Umbilical cord (tissue), 2 donors: Measurements from ENCODE around the gene LAMA1. TPM values are rescaled to one million over a fixed set of nuclear protein-coding genes. Genes with fewer than 3 reads are reported as not detected.

ENCODE experiments used
- DNase-seq: peaks from one replicate; pipeline ENCODE4 v3.0.0-alpha.2; 2015; ENCODE audit warnings: low spot score
- total RNA-seq: library from RNA; depleted of rRNA; stranded (reverse); fragments of >200 nt; gene quantifications from one replicate; pipeline ENCODE4 v1.2.3, GENCODE V29; 2014; ENCODE audit warnings: low replicate concordance; ENCODE audit not compliant: insufficient read depth

Gene LAMA1
- total RNA-seq, 1 donor from 2014 or later: 8.4 TPM

- DNase-seq: no peak
Measured at GRCh38 chr18:6994771-6995430, 122.7 kb downstream of the LAMA1 start.

DNA sequence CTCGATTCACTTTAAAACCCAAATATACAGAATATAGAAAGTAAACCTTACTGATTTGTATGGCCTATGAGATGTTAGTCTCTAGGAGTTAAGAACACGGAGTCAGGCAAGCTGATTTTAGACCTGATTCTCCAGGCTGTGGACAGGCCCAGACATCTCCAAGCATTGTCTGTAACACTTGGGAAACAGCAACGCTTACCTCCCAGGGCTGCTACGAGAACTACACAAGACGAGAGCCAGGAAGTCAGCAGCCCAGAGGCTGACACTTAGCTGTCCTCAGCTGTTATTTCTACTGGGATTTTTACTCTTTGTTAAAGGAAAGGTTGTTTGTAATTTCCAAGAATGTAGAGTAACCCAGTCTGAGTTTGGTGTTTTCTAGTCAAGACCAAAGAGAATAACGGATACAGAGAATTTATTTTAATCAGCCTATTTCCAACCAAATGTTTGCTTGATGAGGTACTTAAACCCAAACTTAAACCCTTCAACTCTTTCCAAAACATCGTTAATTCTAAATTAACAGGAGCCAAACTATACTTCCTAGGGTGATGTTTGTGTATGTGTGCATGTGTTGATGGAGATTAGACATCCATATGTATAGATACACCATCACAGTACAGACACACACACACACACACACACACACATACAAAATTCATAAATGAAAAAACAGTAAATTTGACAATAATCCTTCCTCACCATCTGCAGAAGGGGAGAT lies 123.4 kb downstream of the LAMA1 start:
- DNase-seq: peak; percentile 24

DNA sequence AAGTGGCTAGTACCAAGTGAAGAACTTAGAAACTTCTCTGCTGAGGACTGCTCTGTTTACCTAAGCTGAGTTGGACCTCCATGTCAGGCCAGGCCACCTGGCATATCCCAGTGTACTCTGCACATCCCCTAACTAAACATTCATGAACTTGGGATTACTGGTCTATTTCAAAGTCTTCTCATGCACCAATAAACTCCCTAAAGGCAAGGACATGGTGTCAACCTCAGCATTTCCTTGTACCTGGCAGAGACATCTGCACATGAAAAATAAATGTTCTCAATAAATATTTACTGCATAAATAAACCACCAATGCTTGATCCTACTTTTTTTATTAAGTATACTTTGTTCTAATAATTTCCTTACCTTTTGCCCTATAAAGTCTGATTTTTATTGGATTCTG lies 124.8 kb downstream of the LAMA1 start:
- DNase-seq: no peak

GRCh38 chr18:6983366-6983765 lies 134.2 kb downstream of the LAMA1 start:
- DNase-seq: no peak

DNA sequence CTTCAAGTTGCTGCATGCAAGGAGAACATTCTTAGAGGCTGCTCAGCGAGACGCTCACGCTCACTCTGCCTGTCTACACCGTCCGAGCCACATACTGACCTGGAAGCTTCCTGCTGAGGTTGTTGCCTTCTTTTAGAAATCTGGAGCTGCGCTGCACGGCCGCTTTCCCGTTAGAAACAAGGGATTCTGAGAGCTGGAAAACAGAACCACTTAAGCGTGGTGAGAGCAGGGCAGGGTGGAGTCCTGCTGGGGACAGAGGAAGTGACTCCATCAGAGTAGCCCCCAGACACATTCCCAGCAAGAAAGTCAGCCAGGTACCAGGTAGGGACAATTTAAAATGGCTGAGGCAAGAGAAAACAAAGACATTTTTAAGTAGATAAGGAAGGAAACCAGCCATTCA lies 135.2 kb downstream of the LAMA1 start:
- no peak for DNase-seq

DNA sequence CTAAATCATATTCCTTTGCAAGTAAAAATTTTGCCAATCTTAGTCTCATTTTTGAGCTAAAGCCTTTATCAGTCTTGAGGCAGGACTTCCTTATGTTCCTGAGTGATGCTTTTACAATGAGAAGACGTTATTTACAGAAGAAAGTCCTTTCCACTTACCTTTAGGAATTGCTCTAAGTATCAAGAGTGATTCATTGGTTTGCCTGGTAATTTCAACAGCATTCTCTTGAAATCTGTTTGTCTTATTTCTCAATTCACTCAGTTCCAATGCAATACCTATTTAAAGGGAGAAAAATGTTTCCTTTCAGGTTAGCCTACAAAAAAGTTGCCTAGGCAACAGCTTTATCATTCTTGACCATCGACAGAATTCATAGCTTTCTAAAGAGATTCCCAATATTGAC lies 137.2 kb downstream of the LAMA1 start:
- no peak for DNase-seq

DNA sequence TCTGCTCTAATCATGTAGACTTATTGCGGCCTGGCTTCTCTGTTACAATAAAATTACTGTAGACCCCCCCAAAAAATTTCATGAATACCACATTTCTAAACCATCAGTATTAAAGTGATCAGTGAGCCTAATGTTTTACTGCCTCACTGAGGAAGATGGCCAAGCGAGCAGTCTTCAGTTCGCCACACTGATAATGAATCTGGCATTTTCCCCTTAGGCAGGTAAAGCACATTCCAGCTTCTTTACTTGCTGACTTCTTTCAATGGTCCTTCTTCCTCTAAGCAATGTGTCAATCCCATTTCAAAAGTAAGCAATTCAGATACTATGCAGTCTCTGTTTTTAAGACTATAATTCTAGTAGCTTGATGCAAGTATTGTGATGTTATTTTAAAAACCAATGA lies 137.6 kb downstream of the LAMA1 start:
- DNase-seq: no peak

GRCh38 chr18:6976935-6977334 lies 140.7 kb downstream of the LAMA1 start:
- no peak for DNase-seq

DNA sequence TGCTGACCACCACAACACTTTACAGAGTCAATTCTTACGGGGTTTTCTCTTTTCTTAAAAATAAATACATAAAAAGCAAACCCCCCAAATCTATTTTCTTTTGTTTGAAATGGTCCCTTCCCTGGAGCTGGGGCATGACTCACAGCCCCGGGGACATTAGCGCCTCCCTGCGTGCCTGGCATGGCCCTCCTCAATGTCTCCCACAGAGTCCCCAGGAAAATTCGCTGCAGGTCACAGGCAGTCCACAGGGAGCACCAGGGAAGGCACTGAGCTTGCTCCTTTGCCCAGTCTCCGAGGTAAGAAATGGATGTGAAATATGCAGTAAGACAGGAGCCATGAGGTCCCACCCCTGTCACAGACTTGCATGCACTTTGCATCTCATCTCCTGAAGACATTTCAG lies 142.5 kb downstream of the LAMA1 start:
- no peak for DNase-seq

DNA sequence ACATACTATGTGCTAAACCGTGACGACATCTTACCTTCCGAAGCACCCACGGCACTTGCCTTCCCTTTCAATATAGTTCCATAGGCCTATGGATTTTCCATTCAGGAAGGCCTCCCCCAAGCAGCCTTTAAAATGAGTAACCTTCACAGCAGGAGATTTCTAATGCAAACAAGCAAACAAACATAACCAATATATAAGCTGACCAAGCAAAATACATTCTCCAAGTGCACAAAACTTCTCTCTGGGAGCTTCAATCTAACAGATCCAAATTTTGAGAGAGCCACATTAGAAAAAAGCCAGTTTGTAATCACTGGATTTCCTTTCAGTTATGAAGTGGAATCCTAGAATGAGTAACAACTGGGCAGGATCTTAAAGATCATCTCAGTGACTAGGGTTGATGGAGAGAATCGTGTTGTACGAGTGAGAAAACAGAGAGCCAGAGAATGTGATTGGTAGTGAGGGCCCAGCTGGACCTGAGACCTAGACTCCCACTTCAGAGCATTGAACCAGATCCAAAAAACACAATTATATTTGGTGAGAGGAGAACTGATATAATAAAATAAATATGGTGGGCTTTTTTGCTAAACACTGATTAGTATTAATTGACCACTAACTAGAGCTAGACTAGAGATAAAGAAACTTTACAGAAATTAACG lies 145.6 kb downstream of the LAMA1 start:
- no peak for DNase-seq

GRCh38 chr18:6963452-6964097 lies 154.0 kb downstream of the LAMA1 start:
- no peak for DNase-seq

- DNase-seq: no peak
Measured at GRCh38 chr18:6962571-6963451, 154.8 kb downstream of the LAMA1 start.

DNA sequence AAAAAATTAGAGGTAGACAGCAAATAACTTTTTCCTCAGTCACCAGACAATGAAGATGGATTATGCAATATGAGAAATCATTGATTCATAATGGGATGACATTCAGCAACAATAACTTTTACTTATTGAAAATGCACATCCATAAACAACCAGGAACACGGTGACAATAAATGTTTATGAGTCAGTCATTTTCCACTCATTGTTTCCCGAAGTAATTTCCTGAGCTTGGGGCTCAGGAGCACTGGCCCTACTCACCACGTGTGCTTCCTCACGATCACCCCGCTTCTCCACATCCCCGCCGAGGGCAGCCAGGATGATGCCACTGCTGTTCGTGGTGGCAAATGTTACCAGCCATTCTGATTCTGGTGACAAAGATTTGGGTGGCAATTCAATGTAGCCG lies 156.3 kb downstream of the LAMA1 start:
- no peak for DNase-seq

DNA sequence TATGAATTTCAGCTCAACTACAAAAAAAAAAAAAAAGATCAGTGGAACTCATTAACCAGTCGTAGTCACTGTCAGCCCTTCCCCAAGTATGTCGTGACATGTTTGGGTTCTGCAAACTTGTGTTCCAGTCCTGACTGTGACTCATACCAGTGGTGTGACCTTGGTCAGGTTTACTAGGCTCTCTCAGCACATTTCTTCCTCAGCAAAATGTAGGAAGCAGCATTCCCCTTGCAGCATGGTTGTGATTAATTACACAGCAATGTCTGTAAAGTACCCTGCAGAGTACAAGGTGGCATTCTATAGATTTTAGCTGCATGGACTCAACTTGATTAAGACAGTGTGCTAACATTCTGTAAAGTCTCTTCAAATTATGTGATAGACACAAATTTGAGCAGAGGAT lies 156.9 kb downstream of the LAMA1 start:
- DNase-seq: no peak

GRCh38 chr18:6960124-6960523 lies 157.5 kb downstream of the LAMA1 start:
- DNase-seq: no peak

DNA sequence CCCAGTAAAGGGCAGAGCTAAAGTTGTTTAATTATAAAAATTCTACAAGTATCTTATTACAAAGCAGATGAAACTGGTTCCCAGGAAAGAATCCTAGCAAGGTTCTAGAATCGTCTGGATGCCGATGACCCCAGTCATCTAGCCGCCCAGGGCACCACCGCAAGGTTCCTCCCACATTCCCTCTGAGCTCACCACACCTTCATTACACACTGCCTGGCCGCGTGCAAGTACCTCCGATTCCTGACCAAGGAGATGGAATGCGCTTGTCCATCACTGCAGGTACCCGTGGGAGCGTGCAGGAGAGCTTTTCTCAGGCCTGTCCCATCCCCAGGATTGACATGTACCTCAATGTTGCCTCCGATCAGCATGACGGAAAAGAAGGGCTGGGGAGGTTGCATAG lies 158.5 kb downstream of the LAMA1 start:
- DNase-seq: no peak

DNA sequence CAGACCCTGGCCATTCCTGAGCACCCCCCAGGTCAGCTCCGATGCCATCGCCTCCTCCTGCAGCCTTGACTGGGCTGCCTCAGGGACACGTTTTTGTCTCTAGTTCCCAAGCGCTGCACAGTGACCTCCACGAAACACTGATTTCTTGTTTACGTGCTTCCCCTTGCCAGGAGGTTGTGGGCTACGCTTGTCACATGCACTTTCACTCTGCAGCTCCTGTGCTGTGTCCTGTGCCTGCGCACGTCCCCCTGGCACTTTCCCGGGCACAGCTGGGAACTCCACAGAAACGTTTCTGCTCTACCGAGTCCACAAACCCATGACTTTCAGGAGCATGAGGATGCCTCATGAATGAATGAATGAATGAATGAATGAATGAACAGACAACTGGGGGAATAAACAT lies 160.6 kb downstream of the LAMA1 start:
- no peak for DNase-seq

GRCh38 chr18:6956495-6956894 lies 161.1 kb downstream of the LAMA1 start:
- DNase-seq: no peak

GRCh38 chr18:6955304-6955703 lies 162.3 kb downstream of the LAMA1 start:
- DNase-seq: no peak

- no peak for DNase-seq
Measured at GRCh38 chr18:6954501-6954900, 163.1 kb downstream of the LAMA1 start.

DNA sequence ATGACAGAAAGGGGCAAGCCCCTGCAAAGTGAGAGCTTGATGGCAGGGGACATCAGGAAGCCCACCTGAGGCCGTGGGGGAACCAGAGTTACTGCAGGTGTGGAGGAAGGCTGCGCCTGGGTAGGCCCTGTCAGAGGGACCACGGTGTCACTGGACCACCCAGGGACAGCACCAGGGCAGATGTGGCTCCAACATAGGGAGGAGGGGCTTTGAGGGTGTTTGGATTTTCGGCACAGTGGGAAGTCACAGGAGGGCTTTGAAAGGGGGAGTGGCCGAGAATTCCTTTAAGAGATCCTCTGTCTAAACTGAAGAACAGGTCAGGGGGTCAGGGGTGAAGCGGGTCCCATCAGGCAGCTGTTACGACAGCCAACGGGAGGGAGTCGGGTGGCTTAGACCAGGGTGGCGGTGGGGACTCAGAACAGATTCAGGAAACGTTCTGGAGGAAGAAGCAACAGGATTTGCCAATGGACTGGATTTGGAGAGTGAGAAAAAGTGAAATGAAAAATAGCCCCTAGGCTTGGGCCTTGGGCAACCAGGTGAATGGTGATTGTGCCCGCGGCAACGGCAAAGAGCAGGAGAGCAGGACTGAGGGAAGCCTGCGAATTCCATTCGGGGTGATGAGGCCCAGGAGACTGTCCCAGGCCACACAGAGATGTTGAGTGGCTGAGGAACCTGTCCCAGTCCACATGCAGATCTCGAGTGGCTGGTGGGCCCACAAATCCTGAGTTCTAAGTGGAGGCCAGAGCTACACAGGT lies 166.1 kb downstream of the LAMA1 start:
- no peak for DNase-seq
